GM12878 (cell line): ENCODE results near the gene RDH16.

Source experiments
- E2F4 ChIP-seq: IDR thresholded peaks from 2 replicates; pipeline ENCODE4 v1.6.1; 2012; ENCODE audit warnings: low read depth, low read length, improper control_type of control experiment
- E4F1 ChIP-seq: fragments of 450-650 bp; IDR thresholded peaks from 2 replicates; pipeline ENCODE4 v1.6.1; 2018; ENCODE audit warnings: borderline replicate concordance, mild to moderate bottlenecking; ENCODE audit not compliant: partially characterized antibody
- EZH2 ChIP-seq: IDR thresholded peaks from 2 replicates; pipeline ENCODE4 v1.6.1; 2012; ENCODE audit warnings: low read depth, mild to moderate bottlenecking, control low read depth, inconsistent platforms, low read length, borderline replicate concordance; ENCODE audit not compliant: control insufficient read depth
- JUNB ChIP-seq: IDR thresholded peaks from 2 replicates; pipeline ENCODE4 v1.6.1; 2016; ENCODE audit warnings: antibody characterized with exemption, mild to moderate bottlenecking
- JUND ChIP-seq: IDR thresholded peaks from 2 replicates; pipeline ENCODE4 v1.6.1; 2012; ENCODE audit warnings: low read depth, mild to moderate bottlenecking, low read length, improper control_type of control experiment, moderate library complexity
- NFIC ChIP-seq: IDR thresholded peaks from 2 replicates; pipeline ENCODE4 v1.6.1; 2012; ENCODE audit warnings: low read depth, mild to moderate bottlenecking, inconsistent platforms, low read length, moderate library complexity
- PRDM15 ChIP-seq: fragments of 450-650 bp; formaldehyde crosslinking; IDR thresholded peaks from 2 replicates; pipeline ENCODE4 v1.4.0; 2020; ENCODE audit warnings: mild to moderate bottlenecking, moderate library complexity
- RFX5 ChIP-seq: IDR thresholded peaks from 2 replicates; pipeline ENCODE4 v1.6.1; 2011; ENCODE audit warnings: low read depth, low read length, improper control_type of control experiment
- ZBTB33 ChIP-seq: fragments of 450-650 bp; IDR thresholded peaks from 2 replicates; pipeline ENCODE4 v1.6.1; 2017; ENCODE audit warnings: mild to moderate bottlenecking

GRCh38 chr12:56916996-56917333, 40.4 kb downstream of the RDH16 start:
- TF ChIP-seq JUNB (no peak), EZH2 (no peak), E4F1 (no peak), ZBTB33 (no peak), NFIC (no peak), RFX5 (no peak), PRDM15 (CRISPR knock-in tag) (no peak), E2F4 (no peak), JUND (no peak)
